Skeletal muscle tissue (tissue), 4 donors: Measurements from ENCODE around the gene TTC28. TPM values are rescaled to one million over a fixed set of nuclear protein-coding genes. Genes with fewer than 3 reads are reported as not detected.

ENCODE experiments used
- H3K27ac ChIP-seq: one replicate; pipeline ENCODE4 v1.7.0; 2013; ENCODE audit warnings: mild to moderate bottlenecking, low read depth, low read length, inconsistent platforms
- H3K27me3 ChIP-seq, 3 donors: one replicate each; pipeline ENCODE4 v1.7.0; 2013; ENCODE audit warnings: low read length in 3 of 3; ENCODE audit not compliant: control insufficient read depth in 3 of 3, insufficient read depth in 3 of 3
- H3K36me3 ChIP-seq, 3 donors: one replicate each; pipeline ENCODE4 v1.7.0; 2013; ENCODE audit warnings: low read length in 3 of 3; ENCODE audit not compliant: control insufficient read depth in 3 of 3, insufficient read depth in 3 of 3
- H3K4me1 ChIP-seq, 3 donors: one replicate each; pipeline ENCODE4 v1.7.0; 2013; ENCODE audit warnings: low read length in 3 of 3, mild to moderate bottlenecking in 3 of 3; ENCODE audit not compliant: control insufficient read depth in 3 of 3, insufficient read depth in 3 of 3
- H3K4me3 ChIP-seq, 3 donors: one replicate each; pipeline ENCODE4 v1.7.0; 2013; ENCODE audit warnings: low read length in 3 of 3
- H3K9ac ChIP-seq, 3 donors: one replicate each; pipeline ENCODE4 v1.7.0; 2013; ENCODE audit warnings: low read length in 3 of 3, mild to moderate bottlenecking in 3 of 3, moderate library complexity in 2 of 3, low read depth in 1 of 3
- H3K9me3 ChIP-seq, 3 donors: one replicate each; pipeline ENCODE4 v1.7.0; 2013; ENCODE audit warnings: low read length in 3 of 3; ENCODE audit not compliant: control insufficient read depth in 3 of 3
- total RNA-seq: library from RNA; depleted of rRNA; stranded (reverse); fragments of >200 nt; gene quantifications from one replicate; pipeline ENCODE4 v1.2.3, GENCODE V29; 2014
- donor health status: Osteomylitis.

The TTC28 gene
- total RNA-seq, 1 donor from 2014 or later, result 27.1 TPM

DNA sequence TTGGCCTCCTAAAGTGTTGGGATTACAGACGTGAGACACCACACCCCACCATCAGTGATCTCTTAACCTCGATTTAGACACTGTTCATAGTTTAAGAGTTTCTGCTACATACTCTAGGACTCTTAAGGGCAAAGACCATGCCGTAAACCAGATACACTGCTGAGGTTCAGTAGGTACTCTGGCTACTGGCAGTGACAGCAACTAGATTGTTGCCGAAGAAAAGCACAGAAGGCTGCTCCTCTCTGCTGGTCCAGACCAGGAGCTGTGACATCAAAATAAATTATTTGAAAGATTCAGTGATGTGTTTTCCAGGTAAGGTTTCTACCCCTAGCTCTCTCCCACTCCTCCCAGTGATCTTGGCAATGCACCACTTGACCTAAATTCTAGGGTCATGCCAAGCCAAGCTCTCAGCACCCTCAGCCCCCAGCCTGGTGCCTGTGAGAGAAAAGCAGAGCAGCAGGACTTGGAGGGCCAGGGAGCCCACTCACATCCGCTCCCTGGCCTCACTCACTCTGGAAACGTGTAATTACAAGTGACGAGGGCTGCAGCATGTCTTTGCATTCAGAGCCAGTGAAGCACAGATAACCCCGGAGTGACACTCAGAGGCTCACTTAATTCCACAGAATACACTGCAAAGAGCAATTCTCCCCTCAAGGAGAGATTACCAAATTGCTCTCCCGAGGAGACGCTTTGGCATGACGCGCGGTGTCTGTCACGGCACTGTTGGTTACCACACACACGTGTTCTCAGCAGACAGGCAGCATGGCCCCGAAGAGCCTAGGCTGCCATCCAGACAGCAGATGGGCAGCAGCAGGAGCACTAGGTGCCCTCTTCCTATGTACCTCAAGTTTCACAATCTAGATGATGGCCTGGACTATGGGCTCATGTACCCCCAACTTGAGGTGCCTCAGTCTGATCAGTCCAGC, 663.7 kb downstream of the TTC28 start:
- peaks cover 34 to 52% (median 43%) of the 10 kb centered on the region in 3 donors for H3K4me1 ChIP-seq

DNA sequence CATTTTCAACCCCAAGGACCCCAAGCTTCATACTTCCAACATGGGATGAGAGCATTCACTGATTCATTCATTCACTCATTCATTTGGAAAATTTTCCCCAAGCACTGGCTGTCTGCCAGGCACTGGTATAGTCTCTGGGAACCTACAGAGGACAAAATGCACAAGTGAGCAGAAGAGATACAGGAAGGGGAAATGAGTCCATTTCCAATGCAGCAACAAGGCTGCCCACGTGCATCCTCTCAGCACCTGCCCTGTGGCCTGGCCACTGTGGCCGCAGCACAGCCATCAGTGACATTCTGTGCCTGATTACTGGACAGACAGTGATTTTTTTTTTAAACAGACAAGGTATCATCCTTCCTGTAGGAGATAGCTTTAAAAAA, 664.6 kb downstream of the TTC28 start:
- Histone ChIP-seq H3K9me3 (no peaks in the 10 kb centered on the region), H3K4me3 (no peak overlapping the region), H3K27me3 (no peaks in the 10 kb centered on the region), H3K9ac (no peak overlapping the region), H3K36me3 (peaks cover 0 to 6% (median 3%) of the 10 kb centered on the region in 3 donors), H3K4me1 (peaks cover 25 to 43% (median 33%) of the 10 kb centered on the region in 3 donors), H3K27ac (no peak overlapping the region)

More for the DNA sequence above, 663.7 kb downstream of the TTC28 start:
- H3K27me3 ChIP-seq, result no peaks in the 10 kb centered on the region
- H3K9ac ChIP-seq, result peak overlapping the region in 2 of 3 donors; percentile 16 to 17
- no peaks in the 10 kb centered on the region for H3K9me3 ChIP-seq
- no peak overlapping the region for H3K4me3 ChIP-seq
- no peak overlapping the region for H3K27ac ChIP-seq
- H3K36me3 ChIP-seq, result peaks cover 0 to 6% (median 3%) of the 10 kb centered on the region in 3 donors

DNA sequence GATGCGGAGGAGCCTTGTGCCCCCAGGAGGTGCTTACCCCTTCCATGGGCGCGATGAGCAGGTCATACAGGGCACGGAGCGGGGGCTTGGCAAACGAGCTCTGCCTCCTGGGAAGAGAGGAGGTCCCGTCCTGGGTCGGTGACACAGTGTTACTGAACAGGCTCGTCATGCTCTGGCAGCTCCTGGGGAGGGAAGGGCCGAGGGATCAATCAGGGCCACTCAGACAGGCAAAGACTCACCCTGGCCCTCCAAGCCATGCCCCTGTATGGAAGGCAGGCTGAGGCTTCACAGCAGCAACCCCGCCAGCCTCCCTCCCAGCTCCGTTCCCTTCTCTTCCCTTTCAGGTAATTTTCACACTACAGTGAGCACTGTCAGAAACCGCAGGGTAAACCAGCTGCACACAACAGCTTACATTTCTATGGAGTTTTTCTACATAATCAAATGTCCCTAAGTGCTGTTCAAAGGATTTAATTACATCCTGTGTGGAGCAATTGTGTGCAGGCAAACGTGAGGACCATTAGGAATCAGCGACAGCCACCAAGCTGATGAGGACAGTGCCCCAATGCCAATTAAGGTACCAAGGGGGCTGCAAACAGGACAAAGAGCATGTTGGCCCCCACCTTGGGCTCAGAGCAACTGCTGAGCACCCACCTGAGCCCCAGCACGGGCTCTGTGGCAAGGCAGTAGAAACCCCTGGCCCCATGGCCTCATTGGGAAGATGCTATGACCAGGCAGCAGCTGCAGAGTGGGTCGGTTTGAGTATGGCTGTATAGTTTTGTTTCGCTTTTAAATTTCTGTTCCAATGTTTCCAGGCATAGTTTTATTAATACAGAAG, 665.2 kb downstream of the TTC28 start:
- Histone ChIP-seq H3K9ac (no peak overlapping the region), H3K36me3 (peaks cover 0 to 6% (median 3%) of the 10 kb centered on the region in 3 donors), H3K4me1 (peaks cover 19 to 37% (median 27%) of the 10 kb centered on the region in 3 donors), H3K9me3 (no peaks in the 10 kb centered on the region), H3K27me3 (no peaks in the 10 kb centered on the region), H3K27ac (no peak overlapping the region), H3K4me3 (no peak overlapping the region)

DNA sequence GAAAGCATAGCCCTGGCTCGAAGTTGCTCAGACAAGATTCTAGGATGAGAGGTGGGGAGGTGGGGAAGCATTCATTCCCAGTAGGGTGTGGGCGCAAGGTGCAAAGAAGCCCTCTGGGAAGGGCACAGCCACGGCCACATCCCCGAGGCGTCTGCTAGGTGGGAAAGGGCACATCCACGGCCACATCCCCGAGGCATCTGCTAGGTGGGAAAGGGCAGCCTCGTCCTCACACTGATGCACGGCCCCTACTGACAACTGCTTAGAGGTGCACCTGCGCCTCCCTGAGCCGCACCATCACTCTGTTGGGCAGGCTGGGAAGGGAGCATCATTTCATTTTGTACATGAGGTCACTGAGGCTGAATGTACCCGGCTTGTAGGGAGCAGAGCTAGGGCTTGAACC, 666.0 kb downstream of the TTC28 start:
- Histone ChIP-seq H3K4me1 (peaks cover 11 to 29% (median 19%) of the 10 kb centered on the region in 3 donors), H3K4me3 (no peak overlapping the region), H3K27me3 (no peaks in the 10 kb centered on the region), H3K36me3 (peaks cover 0 to 6% (median 3%) of the 10 kb centered on the region in 3 donors), H3K27ac (no peak overlapping the region), H3K9ac (no peak overlapping the region), H3K9me3 (no peaks in the 10 kb centered on the region)

DNA sequence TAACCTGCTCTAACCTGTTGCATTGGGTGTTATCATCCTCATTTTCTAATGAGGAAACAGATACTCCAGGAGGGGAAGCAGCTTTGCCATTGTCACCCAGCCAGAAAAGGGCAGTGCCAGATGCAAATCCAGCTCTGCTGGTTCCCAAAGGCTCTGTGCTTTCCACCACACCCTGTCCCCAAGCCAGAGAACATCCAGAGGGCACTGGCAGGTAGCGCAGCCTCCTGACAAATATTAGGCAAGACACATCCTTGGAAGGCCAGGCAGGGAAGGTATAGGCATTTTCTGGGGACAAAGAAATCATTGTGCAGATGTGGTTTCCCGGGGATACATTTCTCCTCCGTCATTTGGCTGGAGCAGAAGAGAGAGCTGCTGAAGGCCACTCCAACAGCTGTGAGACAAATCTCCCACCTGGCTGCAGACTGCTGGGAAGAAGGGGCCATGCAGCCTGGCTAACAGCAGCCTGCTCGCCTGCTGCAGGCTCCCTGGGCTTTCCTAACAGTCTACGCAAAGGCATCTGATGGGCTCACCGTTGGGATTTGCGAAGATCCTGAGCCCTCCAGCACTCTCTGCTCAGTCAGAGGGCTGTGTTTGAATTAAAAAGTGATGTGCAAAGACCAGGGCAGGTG, 666.7 kb downstream of the TTC28 start:
- Histone ChIP-seq H3K36me3 (peaks cover 0 to 6% (median 3%) of the 10 kb centered on the region in 3 donors), H3K9ac (no peak overlapping the region), H3K4me3 (no peak overlapping the region), H3K9me3 (no peaks in the 10 kb centered on the region), H3K4me1 (peaks cover 7 to 24% (median 14%) of the 10 kb centered on the region in 3 donors), H3K27ac (no peak overlapping the region), H3K27me3 (no peaks in the 10 kb centered on the region)

DNA sequence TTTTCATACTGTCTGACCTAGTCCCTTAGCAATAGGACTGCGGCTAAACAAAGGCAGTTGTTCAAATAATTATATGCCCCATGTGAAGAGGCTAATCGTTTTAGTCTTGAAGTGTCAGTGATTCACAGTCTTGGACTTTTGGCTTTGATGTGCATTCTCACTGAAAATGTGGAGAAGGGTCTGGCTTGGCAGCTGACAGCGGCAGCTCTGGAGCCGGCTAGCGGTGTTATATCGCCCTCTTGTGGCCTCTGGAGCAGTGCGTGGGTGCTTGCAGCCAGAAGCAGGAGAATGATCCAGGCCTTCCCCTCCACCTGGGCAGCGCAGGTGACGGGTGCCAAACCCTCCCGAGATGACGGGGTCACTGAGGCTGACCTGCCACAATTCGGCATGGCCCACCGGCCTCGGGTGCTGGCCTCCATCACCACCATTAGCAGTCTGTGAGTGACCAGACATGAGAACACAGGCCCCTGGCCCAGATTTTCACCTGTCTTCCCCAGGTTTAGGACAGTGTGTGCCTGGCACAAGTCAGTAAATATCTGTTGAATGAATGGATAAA, 670.3 kb downstream of the TTC28 start:
- H3K9ac ChIP-seq, result no peak overlapping the region
- no peaks in the 10 kb centered on the region for H3K4me1 ChIP-seq
- no peaks in the 10 kb centered on the region for H3K9me3 ChIP-seq
- H3K27me3 ChIP-seq, result no peaks in the 10 kb centered on the region
- no peak overlapping the region for H3K4me3 ChIP-seq
- peaks cover 0 to 6% (median 3%) of the 10 kb centered on the region in 3 donors for H3K36me3 ChIP-seq
- no peak overlapping the region for H3K27ac ChIP-seq

DNA sequence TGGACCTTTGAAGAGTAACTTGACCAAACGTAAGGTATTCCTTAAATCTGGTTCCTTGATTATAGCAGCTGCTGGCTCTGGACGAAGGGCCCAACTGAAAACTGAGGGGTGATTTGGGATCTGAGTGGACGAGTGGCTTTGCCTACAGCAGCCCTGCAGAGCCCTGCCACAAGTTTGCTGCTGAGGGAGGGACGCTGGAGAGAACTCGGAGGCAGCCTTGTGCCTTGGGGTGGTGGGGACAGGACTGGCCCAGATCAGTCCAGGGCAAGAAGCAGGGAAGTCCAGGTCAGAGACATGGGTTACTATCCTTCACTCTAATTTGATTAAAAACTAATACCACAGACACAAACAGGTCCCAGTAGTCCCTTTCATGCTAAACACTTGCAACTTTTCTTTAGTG, 671.0 kb downstream of the TTC28 start:
- H3K27ac ChIP-seq, result no peak overlapping the region
- no peaks in the 10 kb centered on the region for H3K9me3 ChIP-seq
- H3K4me1 ChIP-seq, result no peaks in the 10 kb centered on the region
- H3K9ac ChIP-seq, result no peak overlapping the region
- no peak overlapping the region for H3K4me3 ChIP-seq
- H3K27me3 ChIP-seq, result no peaks in the 10 kb centered on the region
- H3K36me3 ChIP-seq, result peaks cover 0 to 3% (median 3%) of the 10 kb centered on the region in 3 donors

DNA sequence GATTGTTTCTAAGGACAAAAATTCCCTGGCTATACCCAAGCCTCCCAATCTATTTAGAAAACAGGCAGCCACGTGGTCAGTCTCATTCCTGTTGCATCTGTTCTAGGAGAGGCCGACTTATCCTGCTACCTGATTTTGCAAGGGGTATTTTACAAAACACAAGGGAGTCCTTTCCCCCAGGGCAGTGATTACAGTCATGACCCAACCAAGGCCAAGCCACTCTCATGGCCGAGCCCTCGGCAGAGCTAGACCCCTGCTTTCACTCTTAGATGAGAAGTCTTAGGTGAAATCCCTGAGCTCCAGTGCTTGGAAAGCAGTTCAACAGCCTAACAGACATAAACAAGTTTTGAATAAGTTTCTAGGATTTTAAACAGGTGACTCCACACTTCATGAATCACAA, 671.6 kb downstream of the TTC28 start:
- Histone ChIP-seq H3K9me3 (no peaks in the 10 kb centered on the region), H3K27ac (no peak overlapping the region), H3K36me3 (peaks cover 0 to 2% (median 2%) of the 10 kb centered on the region in 3 donors), H3K9ac (no peak overlapping the region), H3K27me3 (no peaks in the 10 kb centered on the region), H3K4me3 (no peak overlapping the region), H3K4me1 (no peaks in the 10 kb centered on the region)

DNA sequence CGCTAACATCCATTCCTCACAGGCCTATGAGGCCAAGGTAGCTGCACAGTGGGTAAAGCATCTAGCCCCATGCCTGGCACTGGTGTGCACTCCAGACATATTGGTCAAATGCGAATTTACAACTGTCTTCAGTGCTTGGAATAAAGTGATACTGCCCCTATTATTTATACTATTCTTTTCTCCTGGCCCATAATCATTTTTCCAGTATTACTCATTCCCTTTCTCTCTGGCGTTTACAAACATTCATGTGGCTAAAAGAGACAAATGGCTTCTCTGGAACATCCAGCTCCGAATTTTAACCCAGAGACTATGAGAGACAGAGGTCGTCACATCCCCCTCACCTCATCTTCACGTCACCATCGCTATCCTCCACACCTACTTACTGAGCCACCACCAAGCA, 673.4 kb downstream of the TTC28 start:
- no peaks in the 10 kb centered on the region for H3K9me3 ChIP-seq
- H3K27me3 ChIP-seq, result no peaks in the 10 kb centered on the region
- no peaks in the 10 kb centered on the region for H3K4me1 ChIP-seq
- H3K27ac ChIP-seq, result no peak overlapping the region
- H3K4me3 ChIP-seq, result no peak overlapping the region
- H3K9ac ChIP-seq, result no peak overlapping the region
- H3K36me3 ChIP-seq, result peaks cover 0 to 2% (median 2%) of the 10 kb centered on the region in 3 donors
